GM10266 (cell line): ENCODE measurements around the gene EPHB1.

Experiments used
- DNase-seq: peaks from one replicate; pipeline ENCODE4 v3.0.0; 2012; ENCODE audit errors: extremely low spot score
- TF ChIP-seq, protein P1 (sequence below): IDR thresholded peaks from 2 replicates; pipeline ENCODE4 v1.5.1; 2012; ENCODE audit warnings: mild to moderate bottlenecking, low read depth; ENCODE audit not compliant: control insufficient read depth, insufficient read depth; ENCODE audit errors: missing control alignments

Gene EPHB1

DNA sequence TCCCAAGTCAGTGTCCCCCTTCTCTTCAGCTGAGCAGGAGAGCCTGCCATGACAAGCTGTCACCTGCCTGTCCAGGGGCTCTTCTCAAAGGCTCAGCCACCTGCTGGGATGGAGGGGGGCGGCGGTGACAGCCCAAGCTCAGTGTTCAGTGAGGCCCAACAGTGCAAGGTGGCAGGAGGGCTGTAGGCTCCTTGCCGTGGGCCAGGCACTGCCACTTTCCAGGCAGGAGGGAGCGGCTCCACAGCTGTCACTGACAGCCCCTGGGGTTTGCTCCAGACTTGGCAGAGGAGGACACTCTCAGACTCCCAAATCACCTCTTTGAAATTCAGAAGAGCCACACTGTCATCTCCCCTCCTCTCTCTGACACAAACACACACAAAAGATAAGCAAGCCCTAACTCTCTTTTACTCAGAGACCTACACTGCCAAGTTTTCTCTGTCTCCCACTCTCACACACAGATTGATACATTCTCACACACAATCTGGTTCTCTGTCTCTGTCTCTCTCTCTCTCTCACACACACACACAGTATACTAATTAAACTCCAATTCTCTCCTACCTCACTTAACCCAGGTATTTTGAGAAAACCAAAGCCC, 443.3 kb downstream of the EPHB1 start:
- TF ChIP-seq, protein P1, sequence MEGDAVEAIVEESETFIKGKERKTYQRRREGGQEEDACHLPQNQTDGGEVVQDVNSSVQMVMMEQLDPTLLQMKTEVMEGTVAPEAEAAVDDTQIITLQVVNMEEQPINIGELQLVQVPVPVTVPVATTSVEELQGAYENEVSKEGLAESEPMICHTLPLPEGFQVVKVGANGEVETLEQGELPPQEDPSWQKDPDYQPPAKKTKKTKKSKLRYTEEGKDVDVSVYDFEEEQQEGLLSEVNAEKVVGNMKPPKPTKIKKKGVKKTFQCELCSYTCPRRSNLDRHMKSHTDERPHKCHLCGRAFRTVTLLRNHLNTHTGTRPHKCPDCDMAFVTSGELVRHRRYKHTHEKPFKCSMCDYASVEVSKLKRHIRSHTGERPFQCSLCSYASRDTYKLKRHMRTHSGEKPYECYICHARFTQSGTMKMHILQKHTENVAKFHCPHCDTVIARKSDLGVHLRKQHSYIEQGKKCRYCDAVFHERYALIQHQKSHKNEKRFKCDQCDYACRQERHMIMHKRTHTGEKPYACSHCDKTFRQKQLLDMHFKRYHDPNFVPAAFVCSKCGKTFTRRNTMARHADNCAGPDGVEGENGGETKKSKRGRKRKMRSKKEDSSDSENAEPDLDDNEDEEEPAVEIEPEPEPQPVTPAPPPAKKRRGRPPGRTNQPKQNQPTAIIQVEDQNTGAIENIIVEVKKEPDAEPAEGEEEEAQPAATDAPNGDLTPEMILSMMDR, result no peak
- DNase-seq, result no peak

DNA sequence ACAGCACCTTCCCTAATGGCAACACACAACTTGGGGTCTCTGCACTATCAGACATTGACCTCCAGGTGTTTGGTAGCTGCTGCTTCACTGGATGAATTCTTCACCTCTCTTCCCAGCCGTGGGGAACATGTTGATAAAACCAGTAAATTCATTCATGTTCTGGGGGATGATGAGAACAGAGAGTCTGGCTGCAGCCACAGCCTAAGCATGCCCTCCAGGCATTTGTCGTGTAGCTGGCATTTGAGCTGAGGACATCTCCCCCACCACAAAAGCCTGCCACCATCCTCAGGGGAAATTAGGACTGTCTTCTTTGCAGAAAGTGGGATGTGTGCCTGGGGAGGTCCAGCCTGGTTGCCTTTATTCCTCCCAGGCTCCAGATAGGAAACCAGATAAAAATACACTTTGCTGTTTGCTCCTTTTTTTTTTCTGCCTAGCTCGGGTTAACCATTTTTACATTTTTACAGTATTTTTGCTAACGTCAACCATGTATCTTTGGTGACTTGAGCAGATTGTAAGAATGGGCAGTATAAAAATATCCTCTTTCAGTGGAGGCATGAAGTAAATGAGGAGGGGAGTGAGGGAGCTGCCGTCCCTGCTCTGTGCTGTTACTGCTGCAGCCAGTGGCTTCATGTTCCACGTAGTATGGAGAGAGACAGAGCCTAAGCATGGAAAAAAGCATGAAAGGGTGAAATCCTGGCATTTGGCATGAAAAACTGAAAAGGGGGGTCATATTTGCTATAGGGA, 444.0 kb downstream of the EPHB1 start:
- TF ChIP-seq, protein P1, result no peak
- DNase-seq, result no peak

DNA sequence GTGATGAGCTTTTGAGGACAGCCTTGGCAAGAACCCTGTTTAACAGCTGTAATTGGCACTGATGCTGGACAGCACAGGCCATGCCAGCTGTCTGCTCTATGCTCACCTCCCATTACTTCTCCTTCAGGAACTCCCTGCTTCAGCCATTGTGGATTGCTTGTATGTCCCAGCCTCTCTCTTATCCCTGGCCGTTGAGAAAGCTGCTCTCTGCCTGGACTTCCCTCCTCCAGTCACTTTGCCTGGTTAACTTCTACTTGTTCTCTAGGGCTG, 444.5 kb downstream of the EPHB1 start:
- no peak for DNase-seq
- TF ChIP-seq, protein P1, result no peak

DNA sequence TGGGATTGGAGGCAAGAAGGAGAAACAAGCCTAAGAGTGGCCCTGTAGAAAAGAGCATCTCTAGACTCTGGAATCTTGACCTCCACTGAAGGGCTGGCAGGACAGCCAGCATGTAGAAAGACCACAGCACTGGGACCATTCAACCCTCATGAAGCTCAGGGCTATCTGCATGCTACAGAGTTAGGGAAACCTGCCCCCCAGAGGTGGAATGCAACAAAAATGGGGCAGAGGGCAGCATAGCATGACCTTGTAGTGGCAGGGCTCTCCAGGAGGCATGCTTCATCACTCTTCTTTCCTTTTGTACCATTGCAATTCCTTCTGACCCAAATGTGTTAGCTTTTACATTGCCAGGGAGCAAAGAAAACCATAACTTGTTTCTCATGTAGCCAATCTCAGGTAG, 445.4 kb downstream of the EPHB1 start:
- no peak for DNase-seq
- TF ChIP-seq, protein P1, result peak; percentile 35

DNA sequence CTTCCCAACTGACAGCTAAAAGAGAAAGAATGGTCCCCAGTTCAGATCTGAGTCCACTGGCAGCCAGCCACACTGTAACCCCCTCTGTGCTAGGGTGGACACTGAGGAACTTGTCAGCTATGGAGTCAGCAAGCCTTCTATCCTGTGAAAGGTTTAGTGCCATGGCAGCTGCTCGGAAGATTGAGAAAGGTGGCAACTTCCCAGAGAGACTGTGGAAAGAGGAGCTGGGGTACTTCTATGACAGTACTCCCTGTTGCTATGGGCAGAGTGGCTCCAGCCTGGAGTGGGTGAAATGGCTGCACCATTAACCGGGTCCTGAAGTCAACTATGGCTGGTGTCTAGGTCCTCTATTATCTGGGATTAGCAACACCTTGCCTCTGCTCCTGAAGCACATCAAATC, 447.2 kb downstream of the EPHB1 start:
- DNase-seq, result no peak
- TF ChIP-seq, protein P1, result no peak

DNA sequence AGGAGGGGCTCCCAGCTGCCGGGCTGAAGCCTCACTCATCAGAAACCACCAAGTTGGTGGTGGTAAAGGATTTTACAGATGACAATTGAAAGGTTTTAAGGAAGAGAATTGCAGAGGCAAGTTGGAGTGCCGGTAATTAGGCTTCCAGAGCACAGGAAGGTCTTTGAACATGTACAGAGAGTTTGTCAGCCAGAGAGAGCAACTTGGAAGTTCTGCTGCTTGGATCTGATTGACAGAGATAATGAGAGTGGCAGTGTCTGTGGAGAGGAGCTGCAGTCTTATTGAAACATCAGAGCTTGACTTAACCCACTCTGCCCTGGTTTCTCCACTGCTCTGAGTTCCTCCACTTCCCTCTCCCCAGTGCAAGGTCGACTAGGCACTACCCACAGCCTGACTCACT, 448.6 kb downstream of the EPHB1 start:
- no peak for DNase-seq
- TF ChIP-seq, protein P1, result no peak

DNA sequence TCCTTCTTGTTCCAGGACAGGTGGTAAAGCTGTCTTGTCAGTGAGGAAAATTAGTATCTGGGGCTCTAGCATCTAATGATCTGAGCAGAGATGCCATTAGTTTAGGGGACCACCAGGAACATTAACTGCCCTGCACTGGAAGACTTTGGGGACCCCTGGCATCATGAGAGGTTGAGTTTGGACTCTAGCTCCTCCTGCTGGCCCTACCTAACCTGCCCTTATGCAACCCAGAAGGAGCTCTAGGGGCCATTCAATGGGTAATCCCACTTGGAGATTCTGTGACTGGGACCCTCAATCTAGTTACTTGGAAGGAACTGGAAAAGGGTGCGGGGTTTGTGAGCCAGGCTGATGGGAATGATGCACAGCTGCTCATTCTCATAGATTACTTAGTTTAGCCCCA, 451.0 kb downstream of the EPHB1 start:
- DNase-seq, result peak; percentile 10
- TF ChIP-seq, protein P1, result peak; percentile 30
